NCI-H1436 treated with DMSO at 0.1 percent for 48 hours (cell line): ENCODE data around the gene SLC44A3.

Source experiments
- DNase-seq: peaks from one replicate; lab custom pipeline; 2025; lab: John Stamatoyannopoulos, UW

The SLC44A3 gene

DNA sequence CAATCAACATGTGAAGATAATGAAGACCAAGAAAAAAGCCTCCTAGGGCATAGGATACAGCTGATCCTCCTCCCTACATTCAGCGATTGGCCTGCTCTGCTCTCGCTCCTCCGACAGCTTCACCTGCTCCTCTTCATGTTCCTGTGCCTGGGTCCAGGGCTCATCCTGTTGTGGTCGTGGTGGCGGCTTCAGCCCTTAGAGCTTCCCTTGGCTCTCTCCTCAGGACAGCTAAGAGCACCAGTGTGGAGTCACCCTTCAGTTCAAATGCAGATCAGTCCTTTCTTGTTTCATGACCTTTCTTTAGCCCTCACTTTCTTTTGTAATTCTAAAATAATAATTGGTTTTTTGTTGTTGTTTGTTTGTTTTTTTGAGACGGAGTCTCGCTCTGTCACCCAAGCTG, 88.0 kb downstream of the SLC44A3 start:
- no peak for DNase-seq

DNA sequence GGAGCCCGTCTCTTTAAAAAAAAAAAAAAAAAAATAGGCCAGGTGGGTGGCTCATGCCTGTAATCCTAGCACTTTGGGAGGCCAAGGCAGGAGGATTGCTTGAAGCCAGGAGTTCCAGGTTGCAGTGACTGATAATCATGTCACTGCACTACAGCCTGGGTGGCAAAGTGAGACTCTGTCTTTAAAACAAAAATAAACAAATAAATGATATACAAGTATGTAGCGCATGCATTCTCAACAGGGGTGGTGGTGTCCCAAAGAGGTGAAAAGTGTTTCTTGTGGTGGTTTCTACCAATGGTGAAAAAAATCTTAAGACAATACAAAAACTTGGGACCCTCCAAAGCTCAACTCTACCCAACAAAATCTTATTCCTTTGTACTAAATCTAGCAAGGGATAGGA, 88.8 kb downstream of the SLC44A3 start:
- DNase-seq: no peak

DNA sequence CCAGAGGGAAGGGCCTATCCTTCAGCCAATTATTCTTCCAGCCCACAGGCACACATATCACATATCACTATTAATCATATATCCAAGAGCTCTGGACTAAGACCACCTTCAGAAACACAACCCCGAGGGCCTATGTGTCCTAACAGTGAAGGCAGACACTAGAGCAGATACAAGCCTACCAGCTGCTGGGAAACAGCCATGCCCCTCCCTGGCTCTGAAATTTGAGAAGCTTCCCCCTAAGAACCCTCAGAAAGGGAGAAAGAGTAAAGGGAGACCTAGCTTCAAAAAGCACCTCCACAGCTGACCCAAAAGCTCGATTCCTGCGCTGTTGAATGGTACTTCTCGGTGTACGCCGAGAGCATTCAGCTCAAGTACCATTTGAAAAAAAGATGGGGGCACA, 89.3 kb downstream of the SLC44A3 start:
- no peak for DNase-seq

DNA sequence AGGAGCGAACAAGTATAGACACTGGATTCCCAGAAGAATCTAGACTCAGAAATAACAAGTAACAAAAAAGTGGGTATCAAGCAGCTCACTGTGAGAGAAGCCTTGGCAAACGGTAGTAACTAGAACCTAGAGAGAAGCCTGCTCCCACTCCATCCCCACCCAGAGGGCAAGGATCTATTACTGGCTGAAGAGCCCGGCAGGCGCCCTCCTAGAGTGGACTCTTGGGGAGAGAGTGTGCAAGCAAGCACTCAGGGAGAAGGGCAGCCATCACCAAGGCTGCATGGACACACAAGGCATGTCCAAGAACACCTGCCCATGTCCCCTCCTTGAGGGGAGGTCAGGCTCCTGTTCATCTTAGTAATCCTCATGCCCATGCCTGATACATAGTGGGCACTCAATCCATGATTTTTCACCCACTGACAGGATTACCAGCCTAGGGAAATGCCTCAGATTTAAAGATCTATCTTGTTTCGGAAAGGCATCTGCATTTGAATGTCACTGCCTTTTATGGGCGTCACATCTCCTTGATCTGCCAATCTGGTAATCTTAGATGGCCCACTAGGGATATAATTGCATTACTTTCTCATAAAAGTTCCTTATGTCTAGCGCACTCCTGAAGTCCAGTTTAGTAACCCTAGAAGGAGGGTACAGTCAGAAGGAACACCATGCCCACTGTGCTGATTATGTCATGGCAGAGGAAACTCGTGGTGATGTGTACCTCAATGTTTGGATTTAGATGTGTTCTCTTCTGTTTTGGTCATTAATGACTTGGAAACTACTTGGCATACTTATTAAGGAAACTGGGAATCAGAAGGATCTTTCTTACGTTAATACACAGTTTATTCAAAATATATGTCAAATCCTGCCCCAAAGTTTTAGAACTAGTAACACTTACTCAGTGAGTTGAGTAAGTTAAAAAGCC, 92.4 kb downstream of the SLC44A3 start:
- no peak for DNase-seq

DNA sequence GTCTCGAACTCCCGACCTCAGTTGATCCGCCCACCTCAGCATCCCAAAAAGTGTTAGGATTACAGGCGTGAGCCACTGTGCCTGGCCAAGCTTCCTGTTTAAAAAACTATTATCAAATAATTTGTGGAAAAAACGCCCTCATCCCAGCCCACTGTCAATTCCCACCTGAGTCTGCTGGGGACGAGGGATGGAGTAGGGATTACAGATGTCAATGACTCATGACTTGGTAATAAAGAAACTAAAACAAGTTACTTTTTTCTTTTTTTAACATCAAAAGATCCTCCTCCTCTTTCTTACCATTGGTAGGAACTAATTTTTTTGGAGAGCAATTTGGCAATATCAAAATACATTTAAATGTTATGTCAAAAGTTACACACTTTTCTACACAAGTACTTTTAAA, 97.1 kb downstream of the SLC44A3 start:
- DNase-seq: no peak

DNA sequence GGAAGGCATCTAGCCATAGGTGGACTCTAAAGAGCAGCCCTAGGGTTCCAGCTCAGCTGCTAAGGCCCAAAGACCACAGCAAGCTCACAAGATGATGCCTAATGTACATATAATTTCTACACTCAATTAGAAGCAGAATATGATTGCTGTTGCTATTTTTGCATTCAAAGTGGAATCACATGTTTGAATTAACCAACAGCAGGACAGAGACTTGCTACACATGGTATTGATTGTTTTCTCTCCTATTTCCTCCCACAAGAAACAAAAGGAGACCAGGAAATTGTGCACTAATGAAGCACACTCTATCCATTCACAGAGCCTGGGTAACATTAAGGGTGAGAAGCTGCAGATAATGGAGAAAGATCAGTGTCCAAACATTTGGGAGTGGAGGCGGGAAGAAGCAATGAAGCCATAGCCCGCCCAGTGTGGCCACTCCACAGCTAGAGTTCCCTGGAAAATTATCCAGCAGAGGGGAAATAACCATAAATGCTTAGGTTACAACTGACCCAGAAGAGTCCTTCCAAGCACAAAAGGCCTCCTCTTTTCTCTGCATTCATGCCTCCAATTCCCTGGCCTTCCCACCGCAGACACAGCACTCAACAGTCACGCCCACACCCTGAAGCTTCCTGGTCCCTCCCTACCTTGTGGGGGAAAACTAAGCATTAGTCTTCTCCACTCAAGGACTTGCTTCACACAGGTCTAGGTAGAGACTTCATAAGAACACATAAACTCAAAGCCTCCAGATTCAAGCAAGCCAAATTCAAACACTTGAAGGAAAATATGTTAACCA, 99.3 kb downstream of the SLC44A3 start:
- DNase-seq: no peak

DNA sequence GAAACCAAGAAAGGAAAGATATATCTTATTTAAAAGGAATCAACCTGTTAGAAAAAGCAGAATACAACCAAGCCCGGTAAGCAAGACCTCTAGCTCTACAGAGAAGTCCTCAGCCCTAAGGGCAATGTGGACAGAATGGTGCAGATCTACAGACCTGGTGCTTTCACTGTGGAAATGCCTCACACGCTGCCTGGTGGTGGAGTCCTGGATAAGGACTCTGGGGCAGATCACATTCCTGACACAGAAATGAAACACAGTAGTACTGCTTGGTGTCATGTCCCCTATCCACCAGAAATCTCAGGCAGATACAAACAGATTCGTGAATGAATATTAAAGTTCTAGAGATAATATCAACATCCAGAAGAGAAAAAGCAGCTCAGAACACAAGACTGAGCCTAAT, 99.9 kb downstream of the SLC44A3 start:
- no peak for DNase-seq

DNA sequence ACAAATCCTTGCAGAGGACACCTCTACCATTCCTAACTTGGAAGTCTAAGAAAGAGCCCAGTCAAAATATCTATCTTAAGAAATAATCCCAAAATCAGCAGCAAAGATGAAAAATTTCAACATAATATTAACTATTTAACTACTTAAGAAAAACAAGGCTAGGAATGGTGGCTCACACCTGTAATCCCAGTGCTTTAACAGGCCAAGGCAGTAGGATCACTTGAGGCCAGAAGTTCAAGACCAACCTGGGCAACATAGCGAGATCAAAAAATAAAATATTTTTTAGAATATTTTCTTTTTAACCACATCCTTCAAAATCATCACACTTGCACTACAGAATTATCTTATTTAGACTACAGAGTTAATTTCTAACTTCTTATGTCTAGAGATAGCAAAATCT, 101.8 kb downstream of the SLC44A3 start:
- DNase-seq: no peak

DNA sequence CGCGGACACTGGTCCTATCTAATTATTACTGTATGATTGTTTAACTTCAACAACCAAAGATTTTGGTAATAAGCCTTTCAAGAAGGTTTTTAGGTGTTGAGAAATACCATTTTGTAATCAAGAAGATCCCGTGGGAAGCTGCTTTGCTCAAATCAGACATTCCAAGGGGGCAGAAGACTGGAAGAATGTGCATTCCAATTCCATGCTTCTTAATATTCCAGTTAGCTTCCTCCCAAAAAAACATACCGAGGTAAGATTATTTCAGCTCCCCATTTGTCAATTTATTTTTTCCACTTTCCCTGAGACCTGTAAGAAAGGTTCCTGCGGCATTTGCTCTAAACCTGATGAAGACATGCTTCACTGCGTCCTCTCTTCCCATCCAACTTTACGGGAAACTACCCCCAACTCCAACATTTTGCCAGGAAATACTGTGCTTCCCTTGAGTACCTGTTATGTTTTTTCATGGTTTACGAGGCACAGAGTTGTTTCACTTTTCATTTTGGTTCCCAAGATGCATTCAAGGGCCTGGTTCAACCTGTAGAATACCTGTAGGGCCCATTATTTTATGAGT, 102.7 kb downstream of the SLC44A3 start:
- DNase-seq: no peak

DNA sequence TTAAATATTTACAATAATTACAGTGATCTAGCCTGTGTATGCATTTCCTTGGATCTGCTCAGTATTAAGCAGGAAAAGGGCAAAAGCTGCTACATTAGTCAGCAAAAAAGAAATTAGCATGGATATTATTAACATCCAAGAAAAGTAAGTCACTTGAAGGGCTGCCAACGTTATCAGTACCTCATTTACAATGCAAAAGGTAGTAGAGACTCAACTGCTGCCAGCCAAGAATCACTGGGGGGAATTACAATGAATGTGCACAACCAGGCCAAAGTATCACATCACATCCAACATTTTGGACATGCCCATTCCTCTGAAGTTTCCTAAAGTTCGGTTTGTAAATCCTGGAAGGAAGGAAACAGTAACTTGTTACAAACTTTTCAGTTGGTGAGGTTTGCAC, 104.8 kb downstream of the SLC44A3 start:
- no peak for DNase-seq

DNA sequence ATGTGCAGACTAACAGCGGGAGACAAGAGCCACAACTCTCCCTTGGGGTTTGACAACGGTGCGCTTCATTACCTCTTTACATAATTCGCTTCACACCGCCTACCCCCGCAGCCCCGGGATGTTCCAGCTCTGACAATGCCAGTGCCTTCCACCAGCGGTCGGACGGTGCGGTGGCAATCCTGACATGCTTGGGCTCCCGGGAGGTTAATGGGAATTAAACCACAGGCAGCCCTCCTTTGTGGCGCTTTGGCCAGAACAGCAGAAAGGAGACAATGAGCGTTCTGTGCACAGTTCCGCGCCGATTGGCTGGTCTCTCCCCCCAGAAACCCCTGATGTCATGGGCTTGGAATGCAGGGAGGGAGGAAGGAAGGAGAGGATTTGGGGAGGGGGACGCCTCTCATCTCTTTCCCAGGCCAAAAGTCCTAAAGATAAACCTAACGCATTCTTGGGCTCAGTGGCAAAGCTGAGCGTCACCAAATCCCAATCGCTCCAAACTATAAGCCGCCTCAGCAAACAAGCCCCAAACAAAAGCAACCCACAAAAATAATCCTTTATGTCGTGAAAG, 105.5 kb downstream of the SLC44A3 start:
- DNase-seq: no peak

DNA sequence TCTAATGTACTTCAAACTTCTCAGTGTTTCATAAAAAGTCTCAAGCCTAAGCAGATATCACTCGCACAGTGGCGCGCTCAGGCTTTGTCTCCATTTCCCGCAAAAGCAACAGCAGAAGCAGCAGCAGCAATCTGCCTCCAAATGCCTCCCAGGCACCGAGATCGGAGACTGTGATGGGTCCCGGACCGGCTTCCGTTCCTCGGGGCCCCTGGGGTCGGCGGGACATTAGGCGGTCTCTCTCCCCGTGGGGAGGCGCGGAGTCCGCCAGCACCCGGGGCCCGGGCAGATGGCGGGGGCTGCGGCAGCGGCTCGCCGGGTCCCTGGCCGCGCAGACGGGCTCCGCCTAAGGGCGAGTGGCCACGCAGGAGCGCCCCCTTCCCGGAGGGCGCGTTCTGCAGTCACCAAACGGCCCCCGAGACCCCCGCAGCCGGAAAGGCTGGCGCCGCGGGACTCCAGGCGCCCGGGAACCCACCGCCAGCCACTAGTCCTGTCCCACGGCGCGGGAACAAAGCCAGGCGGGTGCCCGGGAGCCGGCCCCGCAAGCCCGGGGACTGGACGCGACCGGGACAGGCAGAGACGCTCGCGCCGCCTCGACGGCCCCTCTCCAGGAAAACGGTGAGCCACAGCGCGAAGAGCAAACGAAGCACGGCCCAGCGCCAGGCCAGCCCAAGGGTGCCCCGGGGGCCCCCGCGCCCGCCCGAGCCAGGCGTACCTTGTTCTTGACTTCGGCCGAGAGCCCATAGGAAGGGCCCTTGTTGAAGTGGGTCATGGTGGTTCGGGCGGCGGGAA, 106.2 kb downstream of the SLC44A3 start:
- no peak for DNase-seq

DNA sequence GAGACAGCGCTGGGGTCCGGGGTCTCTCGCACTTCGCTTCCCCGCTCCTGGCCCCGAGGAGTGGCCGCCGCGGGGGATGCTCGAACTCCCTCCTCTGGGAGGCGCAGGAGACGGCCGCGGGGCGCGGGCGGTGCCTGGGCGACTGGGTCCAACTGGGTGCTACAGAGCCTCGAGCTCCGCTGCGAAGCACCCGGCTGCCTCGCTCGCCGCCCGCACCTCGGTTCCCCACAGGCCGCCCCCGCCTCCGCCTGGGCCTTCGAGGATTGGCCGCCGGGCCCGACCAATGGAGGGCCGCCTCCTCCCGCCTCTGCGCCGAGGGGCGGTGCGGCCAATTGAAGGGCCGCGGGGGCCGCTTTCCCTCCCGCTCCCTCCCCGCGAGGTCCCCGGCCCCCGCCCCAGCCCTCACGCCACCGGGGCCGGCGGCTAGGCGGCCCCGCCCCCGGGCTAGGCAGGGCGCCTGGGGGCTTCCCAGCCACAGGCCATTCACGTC, 106.8 kb downstream of the SLC44A3 start, which contains the start of gene CNN3:
Gene CNN3, minus strand, starts transcription at position 196 of the 490 bp plus-strand sequence. CDS start 216 bp downstream, outside the sequence.
- peak; percentile 53 for DNase-seq

DNA sequence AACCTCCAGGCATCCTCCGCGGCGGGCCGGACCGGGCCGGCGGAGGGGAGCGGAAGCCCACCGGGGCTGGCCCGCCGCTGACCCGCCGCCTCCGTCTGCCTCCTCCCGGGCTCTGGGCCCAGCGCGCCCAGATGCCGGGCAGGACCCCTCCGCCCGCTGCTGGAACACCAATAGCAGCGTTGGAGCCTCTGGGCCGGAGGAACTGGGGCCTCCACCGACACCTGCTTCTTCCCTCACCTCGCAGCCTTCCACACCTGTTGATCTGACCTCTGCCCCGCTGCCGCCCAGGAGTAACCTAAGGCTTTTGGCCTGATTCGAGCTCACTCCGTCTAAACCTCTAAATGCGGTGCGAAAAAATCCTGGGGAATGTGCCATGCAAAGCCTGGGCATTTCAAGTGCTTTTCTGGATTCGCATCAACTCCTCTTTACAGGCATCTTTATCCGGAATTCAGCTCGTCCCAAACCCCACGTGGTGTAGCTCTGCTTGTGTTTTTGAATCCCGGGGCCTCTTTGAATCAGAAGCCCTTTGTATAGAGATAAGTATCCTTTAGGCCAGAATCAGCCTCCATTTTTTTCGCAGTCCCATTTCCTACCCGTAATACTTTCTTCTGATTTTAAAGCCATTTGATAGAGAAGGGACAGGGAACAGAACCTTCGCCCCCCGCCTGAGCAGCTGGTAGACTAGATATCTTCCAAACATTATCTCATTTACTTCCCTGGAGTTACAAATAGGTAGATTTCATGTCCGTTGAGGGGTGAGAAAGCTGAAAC, 107.4 kb downstream of the SLC44A3 start:
- no peak for DNase-seq

DNA sequence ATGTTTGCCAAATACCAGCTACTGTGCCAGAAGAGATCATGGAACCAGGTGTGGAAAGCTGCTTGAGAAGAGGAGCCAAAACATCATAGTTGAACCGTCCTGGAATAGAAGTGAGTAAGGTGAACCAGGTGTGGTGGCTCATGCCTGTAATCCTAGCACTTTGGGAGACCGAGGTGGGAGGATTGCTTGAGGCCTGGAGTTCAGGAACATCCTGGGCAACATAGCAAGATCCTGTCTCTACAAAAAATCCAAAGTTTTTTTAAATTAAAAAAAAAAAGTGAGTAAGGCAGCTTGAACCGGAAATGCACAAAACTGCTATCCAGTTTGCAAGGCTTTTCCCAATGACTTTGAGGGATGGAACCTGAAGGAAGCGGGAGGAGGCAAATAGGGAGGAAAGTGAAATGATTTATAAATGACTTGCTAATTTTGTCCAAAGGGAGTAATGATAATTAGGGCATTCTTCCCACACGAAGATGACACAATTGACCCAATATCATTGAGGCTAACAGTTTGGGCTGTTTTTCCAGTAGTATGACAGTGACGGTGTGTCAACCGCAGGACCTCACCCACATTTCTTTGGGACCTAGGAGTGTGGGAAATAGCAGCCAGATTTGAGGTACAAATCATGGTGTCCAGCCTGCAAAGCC, 108.3 kb downstream of the SLC44A3 start:
- no peak for DNase-seq

DNA sequence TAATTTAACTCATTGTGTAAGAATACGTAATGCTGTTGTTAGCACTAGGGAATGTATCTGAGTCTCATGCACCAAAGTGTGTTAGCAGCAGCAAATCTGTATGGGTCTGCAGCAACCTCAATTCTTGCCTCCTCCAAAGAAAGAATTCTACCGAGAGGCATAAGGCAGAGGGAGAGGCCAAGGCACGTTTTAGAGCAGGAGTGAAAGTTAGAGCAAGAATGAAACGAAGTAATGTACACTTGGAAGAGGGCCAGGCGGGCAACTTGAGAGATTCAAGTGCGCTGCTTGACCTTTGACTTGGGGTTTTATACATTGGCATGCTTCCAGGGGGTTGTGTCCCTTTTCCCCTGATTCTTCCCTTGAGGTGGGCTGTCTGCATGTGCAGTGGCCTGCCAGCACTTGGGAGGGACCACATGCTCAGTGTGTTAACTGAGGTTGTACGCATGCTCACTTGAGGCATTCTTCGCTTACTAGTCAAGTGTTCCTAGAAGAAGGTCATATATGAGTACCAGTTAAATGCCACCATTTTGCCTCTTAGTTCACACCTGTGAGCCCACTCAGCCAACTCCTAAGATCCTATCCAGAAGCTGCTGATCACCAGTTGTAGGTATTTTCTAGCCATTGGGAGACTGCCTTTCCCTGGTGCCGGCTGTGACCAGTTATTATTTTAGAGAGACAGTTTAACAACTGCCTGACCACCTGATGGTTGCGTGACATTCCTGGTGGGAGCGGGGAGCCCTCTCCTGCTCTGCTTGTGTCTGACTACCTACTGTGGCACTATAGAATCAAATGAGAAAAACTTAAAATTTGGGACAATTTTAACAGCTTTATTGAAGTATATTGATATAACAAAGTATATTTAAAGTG, 109.4 kb downstream of the SLC44A3 start:
- no peak for DNase-seq

DNA sequence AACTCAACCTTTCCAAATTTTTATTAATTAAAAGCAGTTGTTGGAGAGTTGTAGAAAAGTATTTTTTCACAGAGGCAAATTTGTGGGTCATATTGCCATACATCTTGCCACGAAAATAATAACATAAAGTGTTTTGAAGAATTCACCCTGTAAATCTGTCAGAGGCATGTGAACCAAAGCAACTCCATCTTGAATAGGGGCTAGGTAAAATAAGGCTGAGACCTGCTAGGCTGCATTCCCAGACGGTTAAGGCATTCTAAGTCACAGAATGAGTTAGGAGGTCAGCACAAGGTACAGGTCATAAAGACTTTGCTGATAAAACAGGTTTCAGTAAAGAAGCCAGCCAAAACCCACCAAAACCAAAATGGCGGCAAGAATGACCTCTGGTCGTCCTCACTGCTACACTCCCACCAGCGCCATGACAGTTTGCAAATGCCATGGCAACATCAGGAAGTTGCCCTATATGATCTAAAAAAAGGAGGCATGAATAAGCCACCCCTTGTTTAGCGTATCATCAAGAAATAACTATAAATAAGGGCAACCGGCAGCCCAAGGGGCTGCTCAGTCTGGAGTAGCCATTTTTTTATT, 111.2 kb downstream of the SLC44A3 start:
- DNase-seq: no peak

DNA sequence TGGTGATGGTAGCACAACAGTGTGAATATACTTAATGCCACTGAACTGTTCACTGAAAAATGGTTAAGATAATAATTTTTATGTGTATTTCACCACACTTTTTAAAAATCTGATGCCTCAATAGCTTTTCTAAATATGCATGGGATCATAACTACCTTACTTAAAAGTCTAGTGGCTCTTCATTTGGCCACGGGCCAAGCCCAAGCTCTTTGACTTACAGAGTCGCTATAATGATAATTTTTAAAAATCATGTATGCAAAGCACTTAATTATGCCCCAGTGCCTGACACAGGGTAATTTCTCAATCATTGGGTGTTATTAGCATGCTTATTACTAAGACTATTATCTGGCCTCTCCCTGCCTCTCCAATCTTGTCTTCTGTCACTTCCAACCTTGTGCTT, 114.4 kb downstream of the SLC44A3 start:
- DNase-seq: no peak

DNA sequence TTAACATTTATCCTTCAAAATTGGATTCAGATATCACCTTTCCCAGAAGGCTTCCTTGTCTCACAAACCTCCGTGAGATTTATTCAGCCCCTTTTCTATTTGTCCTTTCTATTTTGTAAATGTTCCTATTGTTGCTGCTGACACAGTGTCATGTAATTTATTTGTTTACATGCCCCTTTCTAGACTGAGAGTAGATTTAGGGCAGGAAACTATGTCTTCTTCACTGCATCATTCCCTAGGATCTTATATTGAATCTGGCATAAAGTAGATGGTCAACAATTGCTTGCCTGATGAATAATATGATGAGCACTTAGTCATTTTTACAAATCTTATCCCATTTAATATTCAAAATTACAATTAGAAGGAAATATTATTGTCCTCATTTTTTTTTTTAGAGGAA, 114.9 kb downstream of the SLC44A3 start:
- no peak for DNase-seq
